K562 (cell line): ENCODE data around the gene CTNNB1. TPM values are rescaled to one million over a fixed set of nuclear protein-coding genes. Genes with fewer than 3 reads are reported as not detected.

Source experiments
- ATAC-seq: fragments of 200-7000 bp; cut with Tn5 transposase; 3 replicates; pipeline ENCODE4 v1.9.1; 2020; ENCODE audit warnings: moderate library complexity
- BruUV-seq: library from RNA; stranded (reverse); fragments of 400-500 nt; replicated peaks from 2 replicates; lab custom pipeline; 2021; lab: Mats Ljungman, UMichigan
- CTCF ChIA-PET: fragments of 300-600 bp; formaldehyde crosslinking; extraction: SDS; loops from one replicate; lab custom pipeline; 2021; ENCODE audit warnings: low intra/inter-chr PET ratio; lab: Yijun Ruan, JAX
- POLR2A ChIA-PET: fragments of 300-600, 350-650 bp; sonication (Branson Sonifier 250); formaldehyde crosslinking; extraction: SDS; loops from one replicate; lab custom pipeline; 2021; ENCODE audit warnings: antibody characterized with exemption, inconsistent platforms; lab: Yijun Ruan, JAX
- DNase-seq, 4 experiments: peaks; one replicate each; pipeline versions ENCODE4 v3.0.0 to v3.0.0-alpha.2; 2011 to 2018; ENCODE audit warnings: low spot score in 3 of 4, mixed read lengths in 3 of 4; ENCODE audit errors: extremely low read depth in 1 of 4
- FAIRE-seq: peaks from 2 replicates; lab custom pipeline; 2011; peaks lifted over from hg19 to GRCh38; lab: Jason Lieb, UNC
- H2AFZ ChIP-seq: 2 replicates; pipeline ENCODE4 v1.6.0; 2011; ENCODE audit warnings: low read depth, low read length, control low read depth, inconsistent platforms
- H3K27ac ChIP-seq: fragments of 200-600 bp; 3 replicates; pipeline ENCODE4 v1.8.0; 2011; ENCODE audit warnings: low read depth, mild to moderate bottlenecking, control low read depth, inconsistent platforms, low read length, moderate library complexity, mixed read lengths; ENCODE audit errors: extremely low read depth
- H3K27me3 ChIP-seq, 2 experiments: fragments of 300-600 bp in 1 of 2; 2 replicates in 1 of 2; 3 replicates in 1 of 2; pipeline versions ENCODE4 v1.6.0 to v1.8.0; 2011; ENCODE audit warnings: inconsistent platforms in 2 of 2, low read length in 2 of 2, mild to moderate bottlenecking in 1 of 2, mixed read lengths in 1 of 2, moderate library complexity in 1 of 2; ENCODE audit not compliant: control insufficient read depth in 2 of 2, insufficient read depth in 2 of 2
- H3K36me3 ChIP-seq: fragments of 300-600 bp; 3 replicates; pipeline ENCODE4 v1.8.0; 2011; ENCODE audit warnings: mild to moderate bottlenecking, low read length, inconsistent platforms; ENCODE audit not compliant: control insufficient read depth, insufficient read depth
- H3K4me1 ChIP-seq, 2 experiments: fragments of 200-600 bp in 1 of 2; replicated peaks in 1 of 2; 2 replicates in 1 of 2; 3 replicates in 1 of 2; pipeline versions ENCODE4 v1.5.1 to v1.8.0; 2011; ENCODE audit warnings: inconsistent platforms in 2 of 2, low read length in 2 of 2, mild to moderate bottlenecking in 1 of 2, mixed read lengths in 1 of 2, moderate library complexity in 1 of 2; ENCODE audit not compliant: control insufficient read depth in 2 of 2, insufficient read depth in 2 of 2
- H3K4me2 ChIP-seq: 2 replicates; pipeline ENCODE4 v1.6.1; 2011; ENCODE audit warnings: low read length, control low read depth, inconsistent platforms, mixed read lengths; ENCODE audit not compliant: insufficient read depth
- H3K4me3 ChIP-seq: fragments of 200-600 bp; sonication (generic), shearing (Covaris generic); 2 replicates; pipeline ENCODE4 v1.5.1; 2016; ENCODE audit warnings: control low read depth, inconsistent platforms
- H3K79me2 ChIP-seq: fragments of 200-600 bp; 3 replicates; pipeline ENCODE4 v1.8.0; 2011; ENCODE audit warnings: low read length, inconsistent platforms; ENCODE audit not compliant: control insufficient read depth, insufficient read depth
- H3K9ac ChIP-seq, 2 experiments: 2 replicates each; pipeline versions ENCODE4 v1.6.0 to v1.6.1; 2011; ENCODE audit warnings: low read depth in 2 of 2, low read length in 2 of 2, control low read depth in 1 of 2, inconsistent platforms in 1 of 2, mild to moderate bottlenecking in 1 of 2, mixed read lengths in 1 of 2; ENCODE audit not compliant: insufficient read depth in 1 of 2
- H3K9me1 ChIP-seq: one replicate; pipeline ENCODE4 v1.6.0; 2011; ENCODE audit warnings: inconsistent platforms, mild to moderate bottlenecking, low read length, moderate library complexity; ENCODE audit not compliant: control insufficient read depth, insufficient read depth
- H3K9me3 ChIP-seq: replicated peaks from 2 replicates; pipeline ENCODE4 v1.5.1; 2011; ENCODE audit warnings: low read depth, low read length, inconsistent platforms; ENCODE audit not compliant: control insufficient read depth, insufficient read depth
- H4K20me1 ChIP-seq: replicated peaks from 2 replicates; pipeline ENCODE4 v1.6.1; 2011; ENCODE audit warnings: low read length, inconsistent platforms, mixed read lengths; ENCODE audit not compliant: control insufficient read depth, insufficient read depth
- EHMT2 ChIP-seq: fragments of 450-650 bp; IDR thresholded peaks from 2 replicates; pipeline ENCODE4 v1.6.1; 2018; ENCODE audit warnings: antibody characterized with exemption
- ELF4 ChIP-seq: fragments of 450-650 bp; formaldehyde crosslinking; IDR thresholded peaks from 2 replicates; pipeline ENCODE4 v1.4.0; 2022; ENCODE audit warnings: missing genetic modification characterization
- FOXM1 ChIP-seq, 2 experiments: fragments of 450-650 bp in 1 of 2; sonication (generic) in 1 of 2; formaldehyde crosslinking in 1 of 2; IDR thresholded peaks; 2 replicates each; pipeline versions ENCODE4 v1.6.1 to v1.9.0; 2017 to 2022; ENCODE audit warnings: low read depth in 2 of 2, mild to moderate bottlenecking in 2 of 2, missing genetic modification reagents in 1 of 2, moderate library complexity in 1 of 2
- GTF2F1 ChIP-seq: IDR thresholded peaks from 2 replicates; pipeline ENCODE4 v1.6.1; 2011; ENCODE audit warnings: low read depth, low read length, improper control_type of control experiment
- POLR2G ChIP-seq: fragments of 200-400 bp; formaldehyde crosslinking; IDR thresholded peaks from 2 replicates; pipeline ENCODE4 v1.6.1; 2017; ENCODE audit warnings: low read depth, mild to moderate bottlenecking, antibody characterized with exemption, low read length, moderate library complexity
- RNF2 ChIP-seq: sonication (generic); IDR thresholded peaks from 2 replicates; pipeline ENCODE4 v1.6.1; 2016
- YY1 ChIP-seq, 3 experiments: IDR thresholded peaks; 2 replicates each; pipeline ENCODE4 v1.6.1; 2011; ENCODE audit warnings: low read length in 2 of 3, mild to moderate bottlenecking in 2 of 3, moderate library complexity in 2 of 3, borderline replicate concordance in 1 of 3, control low read depth in 1 of 3, low read depth in 1 of 3; ENCODE audit not compliant: insufficient read depth in 3 of 3, insufficient replicate concordance in 2 of 3, control insufficient read depth in 1 of 3, insufficient read length in 1 of 3; ENCODE audit errors: extremely low read depth in 1 of 3
- ZKSCAN1 ChIP-seq: fragments of 150-350 bp; IDR thresholded peaks from 2 replicates; pipeline ENCODE4 v1.6.1; 2016; ENCODE audit warnings: low read depth, low read length
- WGBS: fragments of 100-300 bp; shearing (Covaris generic); methylation state at CpG from one replicate; pipeline ENCODE4 v1.1.6; 2016; ENCODE audit warnings: low coverage, mixed read lengths; ENCODE audit not compliant: insufficient coverage; ENCODE audit errors: missing lambda C conversion rate; 5-methylcytosine and 5-hydroxymethylcytosine counted together
- in situ Hi-C: fragments of 300-500 bp; cut with MboI; formaldehyde crosslinking; loops from 4 replicates; pipeline ENCODE4 v1.15.0; 2018; ENCODE audit warnings: inconsistent platforms, mixed read lengths
- intact Hi-C: fragments of 100-400 bp; cut with micrococcal nuclease; formaldehyde crosslinking; loops from 2 replicates; pipeline ENCODE4 v1.14.2; 2022
- polyA plus RNA-seq, 8 experiments: library from polyadenylated mRNA; depleted of rRNA in 4 of 8; stranded (reverse) in 5 of 8; unstranded in 3 of 8; fragments of >200 nt; fragmentation: Nextera tagmentation in 2 of 8; fragmentation: Illumina TruSeq in 1 of 8; extraction: Ambion mirVana in 2 of 8; extraction: Trizol in 1 of 8; gene quantifications; 2 replicates each; pipeline versions ENCODE4 v1.2.1 to v1.2.3, GENCODE V29; 2011 to 2014; ENCODE audit warnings: inconsistent platforms in 1 of 8, missing spikeins in 1 of 8
- total RNA-seq, 7 experiments: library from RNA; depleted of rRNA in 6 of 7; stranded (reverse); fragments of >200 nt in 6 of 7; fragmentation: Illumina TruSeq in 2 of 7; extraction: Trizol in 2 of 7; gene quantifications; 2 replicates each; pipeline versions ENCODE4 v1.2.1 to v1.2.3, GENCODE V29; 2011 to 2021; ENCODE audit warnings: low replicate concordance in 1 of 7
- TF ChIP-seq, protein P1 (sequence below): fragments of 250-450 bp; sonication (Bioruptor Pico); IDR thresholded peaks from 2 replicates; pipeline ENCODE4 v1.5.0; 2020; ENCODE audit warnings: mild to moderate bottlenecking, borderline replicate concordance
- TF ChIP-seq, protein P2 (sequence below): sonication (generic); formaldehyde crosslinking; IDR thresholded peaks from 2 replicates; pipeline ENCODE4 v1.8.0; 2022; ENCODE audit warnings: mild to moderate bottlenecking, missing genetic modification reagents
- TF ChIP-seq, protein P3 (sequence below), 2 experiments: fragments of 450-650 bp; IDR thresholded peaks; 2 replicates each; pipeline ENCODE4 v1.6.1; 2016
- TF ChIP-seq, protein P4 (sequence below): fragments of 250-450 bp; sonication (Bioruptor Pico); IDR thresholded peaks from 2 replicates; pipeline ENCODE4 v1.5.1; 2021; ENCODE audit warnings: mild to moderate bottlenecking

CTNNB1 gene
- total and polyA plus RNA-seq, 9 of the 15 experiments (the other 6 are each of a cell fraction or from before 2014, with no cell fraction given): 44.3 to 193 (median 154) TPM

DNA sequence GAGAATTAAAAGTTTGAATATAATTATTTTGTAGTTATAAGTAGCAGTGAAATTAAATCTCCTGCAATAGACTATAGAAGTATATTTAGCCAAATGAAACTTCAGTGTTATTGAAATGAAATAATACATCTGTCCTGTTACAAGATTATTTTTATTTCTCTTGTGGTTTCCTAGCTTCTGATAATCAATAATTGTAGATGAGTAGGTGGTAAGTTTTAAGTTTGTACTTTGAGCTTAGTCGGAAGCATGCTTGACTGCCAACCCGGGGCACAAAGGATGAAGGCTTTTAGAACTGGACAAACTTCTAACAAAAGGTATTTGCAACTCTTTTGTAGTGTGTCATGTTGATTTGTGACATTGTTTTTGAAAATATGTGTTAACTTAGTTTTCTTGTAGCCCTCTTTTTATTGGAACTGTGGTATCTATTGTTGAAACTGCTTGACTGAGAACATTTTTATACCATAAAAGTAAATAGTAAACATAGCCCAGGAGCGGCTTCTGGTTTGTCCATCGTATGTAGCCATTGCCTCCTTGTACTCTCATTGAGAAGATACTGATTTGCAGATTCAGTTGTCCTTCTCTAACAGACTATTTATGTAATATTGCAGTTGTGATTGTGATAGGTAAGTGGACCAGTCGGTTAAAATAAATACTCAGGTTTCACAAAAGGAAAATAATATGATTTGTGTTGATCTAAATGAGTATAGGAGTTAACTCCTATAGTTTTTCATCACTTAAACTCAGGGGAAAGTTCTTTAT lies 2.9 kb downstream of the CTNNB1 start:
- 0 out of 4 replicates have a peak overlapping the region, but pooled peaks of 1 of the 2 experiments have one; percentile 51 for H3K9ac ChIP-seq
- CTCF ChIA-PET: interaction anchor here (0.7 kb wide), 1 partner anchor 159 kb away, joined by 6 read pairs; no protein-coding TSS in a partner anchor
- in situ Hi-C loops: no loop called here
- TF ChIP-seq POLR2G (no peak), GTF2F1 (no peak), ELF4 (no peak), ZKSCAN1 (no peak), RNF2 (no peak), FOXM1 (IDR thresholded peaks at IDR 0.05; ENCODE audit: low read depth) (no peak), FOXM1 (CRISPR knock-in tag; IDR thresholded peaks at IDR 0.05; ENCODE audit: low read depth) (no peak), YY1 (IDR thresholded peaks at IDR 0.05; ENCODE audit: borderline replicate concordance in 1 of 3, control insufficient read depth in 1 of 3, extremely low read depth in 1 of 3, insufficient read depth in 3 of 3, insufficient read length in 1 of 3, insufficient replicate concordance in 2 of 3, low read depth in 1 of 3, low read length in 2 of 3) (no peak), EHMT2 (no peak)
- TF ChIP-seq, protein P1, sequence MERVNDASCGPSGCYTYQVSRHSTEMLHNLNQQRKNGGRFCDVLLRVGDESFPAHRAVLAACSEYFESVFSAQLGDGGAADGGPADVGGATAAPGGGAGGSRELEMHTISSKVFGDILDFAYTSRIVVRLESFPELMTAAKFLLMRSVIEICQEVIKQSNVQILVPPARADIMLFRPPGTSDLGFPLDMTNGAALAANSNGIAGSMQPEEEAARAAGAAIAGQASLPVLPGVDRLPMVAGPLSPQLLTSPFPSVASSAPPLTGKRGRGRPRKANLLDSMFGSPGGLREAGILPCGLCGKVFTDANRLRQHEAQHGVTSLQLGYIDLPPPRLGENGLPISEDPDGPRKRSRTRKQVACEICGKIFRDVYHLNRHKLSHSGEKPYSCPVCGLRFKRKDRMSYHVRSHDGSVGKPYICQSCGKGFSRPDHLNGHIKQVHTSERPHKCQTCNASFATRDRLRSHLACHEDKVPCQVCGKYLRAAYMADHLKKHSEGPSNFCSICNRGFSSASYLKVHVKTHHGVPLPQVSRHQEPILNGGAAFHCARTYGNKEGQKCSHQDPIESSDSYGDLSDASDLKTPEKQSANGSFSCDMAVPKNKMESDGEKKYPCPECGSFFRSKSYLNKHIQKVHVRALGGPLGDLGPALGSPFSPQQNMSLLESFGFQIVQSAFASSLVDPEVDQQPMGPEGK (CRISPR knock-in tag): no peak
- TF ChIP-seq, protein P2, sequence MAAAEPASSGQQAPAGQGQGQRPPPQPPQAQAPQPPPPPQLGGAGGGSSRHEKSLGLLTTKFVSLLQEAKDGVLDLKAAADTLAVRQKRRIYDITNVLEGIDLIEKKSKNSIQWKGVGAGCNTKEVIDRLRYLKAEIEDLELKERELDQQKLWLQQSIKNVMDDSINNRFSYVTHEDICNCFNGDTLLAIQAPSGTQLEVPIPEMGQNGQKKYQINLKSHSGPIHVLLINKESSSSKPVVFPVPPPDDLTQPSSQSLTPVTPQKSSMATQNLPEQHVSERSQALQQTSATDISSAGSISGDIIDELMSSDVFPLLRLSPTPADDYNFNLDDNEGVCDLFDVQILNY (CRISPR knock-in tag): no peak
- TF ChIP-seq, protein P3, sequence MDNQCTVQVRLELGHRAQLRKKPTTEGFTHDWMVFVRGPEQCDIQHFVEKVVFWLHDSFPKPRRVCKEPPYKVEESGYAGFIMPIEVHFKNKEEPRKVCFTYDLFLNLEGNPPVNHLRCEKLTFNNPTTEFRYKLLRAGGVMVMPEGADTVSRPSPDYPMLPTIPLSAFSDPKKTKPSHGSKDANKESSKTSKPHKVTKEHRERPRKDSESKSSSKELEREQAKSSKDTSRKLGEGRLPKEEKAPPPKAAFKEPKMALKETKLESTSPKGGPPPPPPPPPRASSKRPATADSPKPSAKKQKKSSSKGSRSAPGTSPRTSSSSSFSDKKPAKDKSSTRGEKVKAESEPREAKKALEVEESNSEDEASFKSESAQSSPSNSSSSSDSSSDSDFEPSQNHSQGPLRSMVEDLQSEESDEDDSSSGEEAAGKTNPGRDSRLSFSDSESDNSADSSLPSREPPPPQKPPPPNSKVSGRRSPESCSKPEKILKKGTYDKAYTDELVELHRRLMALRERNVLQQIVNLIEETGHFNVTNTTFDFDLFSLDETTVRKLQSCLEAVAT (IDR thresholded peaks at IDR 0.05): no peak
- TF ChIP-seq, protein P4, sequence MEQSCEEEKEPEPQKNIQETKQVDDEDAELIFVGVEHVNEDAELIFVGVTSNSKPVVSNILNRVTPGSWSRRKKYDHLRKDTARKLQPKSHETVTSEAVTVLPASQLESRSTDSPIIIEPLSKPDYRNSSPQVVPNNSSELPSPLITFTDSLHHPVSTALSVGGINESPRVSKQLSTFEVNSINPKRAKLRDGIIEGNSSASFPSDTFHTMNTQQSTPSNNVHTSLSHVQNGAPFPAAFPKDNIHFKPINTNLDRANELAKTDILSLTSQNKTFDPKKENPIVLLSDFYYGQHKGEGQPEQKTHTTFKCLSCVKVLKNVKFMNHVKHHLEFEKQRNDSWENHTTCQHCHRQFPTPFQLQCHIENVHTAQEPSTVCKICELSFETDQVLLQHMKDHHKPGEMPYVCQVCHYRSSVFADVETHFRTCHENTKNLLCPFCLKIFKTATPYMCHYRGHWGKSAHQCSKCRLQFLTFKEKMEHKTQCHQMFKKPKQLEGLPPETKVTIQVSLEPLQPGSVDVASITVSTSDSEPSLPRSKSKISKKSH (CRISPR knock-in tag): no peak

More for the DNA sequence above, 2.9 kb downstream of the CTNNB1 start:
- Histone ChIP-seq H3K4me2 (no peak overlapping the region), H4K20me1 (peaks cover 67% of the 10 kb centered on the region), H3K27me3 (peaks cover 0 to 8% of the 10 kb centered on the region in 2 experiments; a peak in 2 of 5 replicates), H3K4me3 (no peak overlapping the region), H3K79me2 (peaks cover 79% of the 10 kb centered on the region), H3K9me1 (no peaks in the 10 kb centered on the region), H3K9me3 (no peaks in the 10 kb centered on the region), H3K36me3 (no peaks in the 10 kb centered on the region), H2AFZ (no peak overlapping the region), H3K27ac (no peak overlapping the region), H3K4me1 (peaks cover 9 to 28% of the 10 kb centered on the region in 2 experiments)
- WGBS: 73% methylated on average over 5 of the region's 5 CpGs
- intact Hi-C loops: loop anchor here (10.0 kb wide), 1 partner anchor 617 kb away; no protein-coding TSS in a partner anchor
- POLR2A ChIA-PET: interaction anchor here (0.6 to 3.8 kb wide), 7 partner anchors 9 to 812 kb away, joined by 3 to 24 read pairs (median 4); no protein-coding TSS in a partner anchor
- FAIRE-seq: no peak
- no TSS peak for BruUV-seq
- no peak for ATAC-seq
- DNase-seq: no peak
